M059J (cell line): ENCODE results near the gene TRPV6. TPM values are rescaled to one million over a fixed set of nuclear protein-coding genes. Genes with fewer than 3 reads are reported as not detected.
A peak's percentile ranks its signal among the peaks of the same experiment; 100 is the strongest.

Experiments used
- DNase-seq: peaks from one replicate; pipeline ENCODE4 v3.0.0-alpha.2; 2012; ENCODE audit warnings: low read depth
- total RNA-seq: library from RNA; depleted of rRNA; stranded (reverse); fragments of >200 nt; shearing (Covaris generic); gene quantifications from 2 replicates; pipeline ENCODE4 v1.2.3, GENCODE V29; 2014; rRNA removed

Gene TRPV6
- not detected in 2 replicates for total RNA-seq

- DNase-seq = no peak
These were observed at the start of gene TRPV6 for GRCh38 chr7:142885311-142886230. TRPV6 (minus strand) TSS chr7:142885745.

- no peak for DNase-seq
These were observed 48.5 kb upstream of the TRPV6 start for GRCh38 chr7:142934056-142934455.

GRCh38 chr7:142933624-142934023 lies 48.1 kb upstream of the TRPV6 start, which contains the start of gene TRPV5:
TRPV5 (minus strand) TSS chr7:142933746; CDS start chr7:142933459, 287 bp downstream.
- no peak for DNase-seq

- no peak for DNase-seq
These were observed 47.5 kb upstream of the TRPV6 start for GRCh38 chr7:142933092-142933475.

GRCh38 chr7:142932386-142933091 lies 47.0 kb upstream of the TRPV6 start:
- no peak for DNase-seq

- DNase-seq = no peak
These were observed 44.7 kb upstream of the TRPV6 start for GRCh38 chr7:142930126-142930730.

DNA sequence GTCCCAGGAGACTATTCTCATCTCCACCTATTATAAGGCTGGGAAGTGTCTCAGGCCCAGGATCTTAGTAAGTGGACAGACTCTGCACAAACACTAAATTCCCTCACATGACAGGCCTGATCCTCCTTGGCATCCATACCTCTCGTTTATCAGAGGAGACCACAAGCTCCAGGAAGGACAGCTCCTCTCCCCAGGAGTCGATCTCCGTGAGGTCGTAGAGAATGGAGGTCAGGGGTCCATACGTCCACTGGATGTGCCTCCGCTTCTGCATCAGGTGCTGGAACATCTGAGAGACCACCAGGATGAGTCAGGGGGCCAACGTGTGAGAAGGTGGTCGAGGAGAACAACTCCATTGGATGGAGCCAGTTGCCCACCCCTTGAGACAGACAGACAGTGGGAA lies 42.4 kb upstream of the TRPV6 start:
- DNase-seq = no peak

GRCh38 chr7:142927085-142927745 lies 41.7 kb upstream of the TRPV6 start:
- DNase-seq = no peak

DNA sequence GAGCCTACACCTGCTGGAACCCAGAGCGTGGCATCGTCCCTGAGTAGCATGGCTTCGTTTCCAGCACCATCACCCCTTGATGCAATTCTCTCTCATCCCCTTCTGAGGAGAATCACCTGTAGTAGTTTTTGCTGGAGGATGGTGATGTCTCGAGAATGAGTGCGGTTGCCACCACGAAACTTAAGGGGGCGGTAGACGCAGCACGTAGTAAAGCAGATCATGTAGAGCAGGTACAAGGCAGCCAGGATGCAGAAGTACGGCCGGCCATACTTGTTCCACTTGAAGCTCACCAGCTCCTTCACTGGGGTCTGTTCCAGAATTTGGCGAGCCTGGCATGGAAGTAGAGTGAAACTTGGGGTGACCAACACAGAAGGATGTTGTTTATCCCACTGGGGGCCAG lies 39.9 kb upstream of the TRPV6 start:
- DNase-seq = no peak

GRCh38 chr7:142923391-142923790 lies 37.8 kb upstream of the TRPV6 start:
- no peak for DNase-seq

DNA sequence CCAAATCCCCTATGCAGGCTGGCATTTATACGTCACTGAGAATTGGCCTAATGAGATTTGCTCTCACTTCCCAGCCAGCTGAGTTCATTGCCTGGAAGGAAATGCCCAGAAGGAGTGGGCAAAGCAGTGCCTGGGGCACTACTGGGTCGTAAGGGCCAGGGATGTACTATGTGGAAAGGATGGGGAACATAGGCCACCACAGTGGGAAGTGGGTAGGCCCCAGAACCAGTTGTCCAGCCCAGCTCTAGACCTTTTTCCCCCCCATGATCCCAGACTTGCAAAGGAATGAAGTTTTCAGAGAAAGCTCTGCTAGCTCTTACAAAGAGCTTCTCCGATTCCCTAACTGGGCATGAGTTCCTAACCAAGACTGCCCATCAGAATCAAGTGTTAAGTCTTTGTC lies 34.1 kb upstream of the TRPV6 start:
- DNase-seq = no peak

- DNase-seq = no peak
These were observed 33.4 kb upstream of the TRPV6 start for GRCh38 chr7:142918901-142919300.

DNA sequence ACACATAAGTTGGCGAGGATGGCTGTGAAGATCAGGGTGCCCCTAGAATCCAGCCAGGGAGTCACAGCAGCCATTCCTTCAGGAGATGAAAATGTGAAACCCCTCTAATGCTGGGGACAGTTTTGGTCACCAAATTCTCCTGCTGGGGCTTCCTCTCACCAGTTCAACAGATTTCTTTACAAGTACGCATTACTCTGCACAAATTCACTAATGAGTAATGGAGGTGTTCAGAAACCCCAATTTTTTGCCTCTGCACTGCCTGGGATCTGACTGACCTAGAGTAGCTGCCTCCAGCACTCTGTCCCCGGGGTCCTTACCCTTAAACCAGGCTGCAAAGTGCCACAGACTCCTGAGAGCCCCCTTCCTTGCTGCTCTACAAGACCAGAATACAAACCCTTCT lies 31.9 kb upstream of the TRPV6 start:
- DNase-seq = no peak

GRCh38 chr7:142916508-142916907 lies 31.0 kb upstream of the TRPV6 start:
- no peak for DNase-seq

GRCh38 chr7:142915315-142915714 lies 29.8 kb upstream of the TRPV6 start:
- DNase-seq = no peak

- DNase-seq = no peak
These were observed 28.6 kb upstream of the TRPV6 start for GRCh38 chr7:142914121-142914520.

GRCh38 chr7:142913566-142913965 lies 28.0 kb upstream of the TRPV6 start:
- DNase-seq = no peak

- DNase-seq = no peak
These were observed 27.5 kb upstream of the TRPV6 start for GRCh38 chr7:142913051-142913450.

DNA sequence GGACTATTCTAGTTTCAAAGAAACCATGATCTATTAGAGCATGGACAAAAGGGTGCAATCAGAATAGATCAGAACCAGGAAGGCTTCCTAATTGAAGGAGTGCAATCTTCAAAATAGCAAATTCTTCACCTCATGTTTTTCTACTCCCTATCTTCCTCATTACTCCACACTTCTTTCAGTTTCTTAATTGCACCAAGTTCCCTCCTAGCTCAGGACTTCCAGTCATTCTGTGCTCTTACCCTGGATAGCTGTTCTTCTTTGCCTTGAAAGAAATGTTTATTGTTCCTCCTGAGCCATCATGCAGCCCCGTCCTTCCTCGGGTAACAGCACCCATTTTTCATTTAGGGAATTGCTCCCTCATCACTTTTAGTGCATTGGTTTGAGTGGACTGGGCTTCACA lies 24.9 kb upstream of the TRPV6 start:
- DNase-seq = no peak

DNA sequence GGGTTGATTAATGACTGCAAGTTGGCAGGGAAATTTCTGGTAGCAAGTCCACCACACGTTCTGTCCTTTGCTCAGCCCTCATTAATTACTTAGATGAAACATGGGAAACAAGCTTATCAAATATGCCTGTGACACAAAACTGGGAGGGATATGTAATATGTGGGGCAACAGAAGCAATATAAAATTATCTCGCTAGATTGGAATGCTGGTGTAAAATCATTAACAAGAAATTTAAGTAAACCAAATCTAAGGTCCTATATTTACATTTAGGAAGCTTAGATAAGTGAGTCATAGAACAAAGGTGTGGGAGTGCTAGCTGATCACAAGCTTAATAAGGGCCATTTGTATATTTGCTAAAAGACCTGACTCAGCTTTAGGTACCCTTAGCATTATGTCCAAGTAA lies 24.5 kb upstream of the TRPV6 start:
- no peak for DNase-seq

DNA sequence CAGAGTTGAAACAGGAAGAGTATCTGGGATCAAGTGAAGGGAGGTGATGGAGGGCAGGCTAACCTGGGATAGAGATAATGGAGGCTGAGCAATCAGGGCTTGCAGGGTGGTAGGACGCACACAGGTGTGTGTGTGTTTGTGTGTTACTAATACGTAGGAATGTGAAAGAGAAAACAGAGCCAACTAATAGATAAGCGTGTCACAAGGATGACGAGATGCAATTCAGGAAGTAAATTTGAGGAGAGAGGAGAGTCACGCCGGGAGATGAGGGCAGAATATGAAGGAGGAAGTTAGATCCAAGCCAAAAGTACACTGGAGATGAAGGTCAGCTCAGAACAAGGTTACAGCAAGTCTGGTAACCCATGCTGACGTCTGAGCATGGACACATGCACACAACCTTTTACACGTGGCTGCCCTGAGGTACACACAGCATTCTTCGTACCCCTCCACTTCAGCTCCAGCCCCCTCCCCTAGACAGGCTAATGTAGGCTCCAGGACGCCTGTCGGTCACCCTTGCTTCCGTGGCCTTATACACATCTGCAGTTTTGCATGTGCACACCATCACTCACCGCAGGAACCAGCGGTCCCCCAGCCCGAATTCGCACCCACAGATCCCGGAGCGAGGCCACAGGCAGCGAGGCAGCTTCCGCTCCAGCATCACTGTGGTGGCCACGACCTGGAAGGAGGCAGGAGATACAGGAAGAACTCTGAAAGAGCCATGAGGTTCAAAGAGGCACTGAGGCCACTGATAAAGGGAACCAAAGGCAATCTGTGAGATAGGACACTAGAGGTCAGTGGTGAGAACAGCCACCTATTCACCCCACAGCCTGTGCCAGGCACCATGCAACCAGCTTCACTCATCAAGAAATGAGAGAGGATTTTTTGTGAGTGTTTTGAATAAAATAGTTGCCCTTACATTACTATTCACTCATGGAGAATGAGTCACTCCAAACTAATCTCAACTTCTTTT lies 23.7 kb upstream of the TRPV6 start:
- DNase-seq = peak; percentile 3
